A549 (cell line): Measurements from ENCODE around the gene VPS37B. TPM values are rescaled to one million over a fixed set of nuclear protein-coding genes. Genes with fewer than 3 reads are reported as not detected.

Experiments used
- ATAC-seq, 2 experiments: fragments of 200-7000 bp in 1 of 2; fragments of >200 bp in 1 of 2; cut with Nextera tagmentation in 1 of 2; cut with Tn5 transposase in 1 of 2; 3 replicates each; pipeline versions ENCODE4 v1.8.0 to v1.9.1; 2018 to 2020; ENCODE audit warnings: mild to moderate bottlenecking in 1 of 2, moderate library complexity in 1 of 2
- CTCF ChIA-PET: fragments of 300-600 bp; sonication (Branson Sonifier 250); formaldehyde crosslinking; extraction: SDS; loops from one replicate; lab custom pipeline; 2021; ENCODE audit warnings: antibody characterized with exemption, inconsistent platforms; lab: Yijun Ruan, JAX
- POLR2A ChIA-PET: fragments of 350-600 bp; formaldehyde crosslinking; extraction: SDS; loops from one replicate; lab custom pipeline; 2021; ENCODE audit warnings: antibody characterized with exemption, inconsistent platforms; lab: Yijun Ruan, JAX
- DNase-seq, 2 experiments: peaks; one replicate each; pipeline versions ENCODE4 v3.0.0 to v3.0.0-alpha.2; 2011 to 2016; ENCODE audit warnings: low read depth in 1 of 2, low spot score in 1 of 2
- FAIRE-seq: peaks from 2 replicates; lab custom pipeline; 2011; peaks lifted over from hg19 to GRCh38; lab: Jason Lieb, UNC
- H3K27ac ChIP-seq, 2 experiments: fragments of >200 bp; sonication (Bioruptor Twin); formaldehyde crosslinking; 3 replicates each; pipeline ENCODE4 v1.5.1; 2016 to 2017
- H3K4me1 ChIP-seq: fragments of >200 bp; sonication (Bioruptor Twin); formaldehyde crosslinking; 3 replicates; pipeline ENCODE4 v1.6.1; 2016
- H3K4me2 ChIP-seq: fragments of >200 bp; sonication (Bioruptor Twin); formaldehyde crosslinking; 3 replicates; pipeline ENCODE4 v1.6.1; 2016
- H3K4me3 ChIP-seq: fragments of >200 bp; sonication (Bioruptor Twin); formaldehyde crosslinking; 3 replicates; pipeline ENCODE4 v1.5.1; 2016
- H3K9me3 ChIP-seq: fragments of >200 bp; sonication (Bioruptor Twin); formaldehyde crosslinking; 3 replicates; pipeline ENCODE4 v1.6.1; 2016
- BCL3 ChIP-seq: fragments of >200 bp; sonication (Bioruptor Twin); formaldehyde crosslinking; IDR thresholded peaks from 3 replicates; pipeline ENCODE4 v1.6.1; 2016
- BHLHE40 ChIP-seq: IDR thresholded peaks from 2 replicates; pipeline ENCODE4 v1.6.1; 2012; ENCODE audit warnings: low read depth, low read length, inconsistent platforms
- CTCF ChIP-seq: fragments of >200 bp; sonication (Bioruptor Twin); formaldehyde crosslinking; IDR thresholded peaks from 3 replicates; pipeline ENCODE4 v1.5.1; 2016
- FOSB ChIP-seq: fragments of 250-450 bp; sonication (Bioruptor Pico); IDR thresholded peaks from 2 replicates; pipeline ENCODE4 v1.5.0; 2020; ENCODE audit warnings: mild to moderate bottlenecking, moderate library complexity
- MAX ChIP-seq: IDR thresholded peaks from 2 replicates; pipeline ENCODE4 v1.6.1; 2012
- MYC ChIP-seq: IDR thresholded peaks from 2 replicates; pipeline ENCODE4 v1.6.1; 2012; ENCODE audit warnings: mild to moderate bottlenecking, inconsistent platforms, low read length, improper control_type of control experiment, borderline replicate concordance
- PBX3 ChIP-seq: IDR thresholded peaks from 2 replicates; pipeline ENCODE4 v1.6.1; 2012
- RAD21 ChIP-seq, 2 experiments: fragments of >200 bp in 1 of 2; sonication (Bioruptor Twin) in 1 of 2; formaldehyde crosslinking in 1 of 2; IDR thresholded peaks in 1 of 2; conservative IDR thresholded peaks in 1 of 2; 2 replicates in 1 of 2; 3 replicates in 1 of 2; pipeline ENCODE4 v1.6.1; 2012 to 2018; ENCODE audit warnings: inconsistent platforms in 1 of 2
- RCOR1 ChIP-seq: fragments of 150-350 bp; IDR thresholded peaks from 2 replicates; pipeline ENCODE4 v1.6.1; 2014; ENCODE audit warnings: antibody characterized with exemption, low read length, low read depth
- REST ChIP-seq: fragments of 200-600 bp; sonication (generic); IDR thresholded peaks from 2 replicates; pipeline ENCODE4 v1.6.1; 2016; ENCODE audit warnings: antibody characterized with exemption, mild to moderate bottlenecking, moderate library complexity
- SMC3 ChIP-seq: fragments of >200 bp; sonication (Bioruptor Twin); formaldehyde crosslinking; IDR thresholded peaks from 3 replicates; pipeline ENCODE4 v1.6.1; 2018; ENCODE audit warnings: inconsistent platforms
- ZNF302 ChIP-seq: fragments of 250-450 bp; sonication (Bioruptor Pico); IDR thresholded peaks from 2 replicates; pipeline ENCODE4 v1.9.0; 2021; ENCODE audit warnings: inconsistent platforms, mild to moderate bottlenecking, moderate library complexity
- WGBS: methylation state at CpG from one replicate; pipeline ENCODE4 v1.1.6; 2017; ENCODE audit errors: missing lambda C conversion rate; 5-methylcytosine and 5-hydroxymethylcytosine counted together
- polyA plus RNA-seq, 4 experiments: library from polyadenylated mRNA; depleted of rRNA in 3 of 4; stranded (reverse); fragments of >200 nt; fragmentation: RNase III in 1 of 4; extraction: RNeasy Plus Mini Kit Qiagen cat#74134 plus additional on column Dnase treatment in 1 of 4; gene quantifications; 2 replicates in 3 of 4; 3 replicates in 1 of 4; pipeline ENCODE4 v1.2.3, GENCODE V29; 2011 to 2017

The VPS37B gene
- polyA plus RNA-seq, 2 of the 4 experiments (the other 2 are of a cell fraction): 17.0 to 18.6 TPM

- ATAC-seq: no peak
- no peak for TF ChIP-seq RCOR1
- no peak overlapping the region for H3K4me3 ChIP-seq
- ChIA-PET POLR2A (no interaction called here), CTCF (interaction anchor here (9.2 kb wide), 1 partner anchor 9 kb away, joined by 95 read pairs; no protein-coding TSS in a partner anchor)
- WGBS: 89% methylated on average over 22 of the region's 26 CpGs
- no peak for FAIRE-seq
- DNase-seq: no peak
- no peak overlapping the region for H3K4me2 ChIP-seq
- no peak overlapping the region for H3K27ac ChIP-seq
- no peaks in the 10 kb centered on the region for H3K9me3 ChIP-seq
- H3K4me1 ChIP-seq: no peaks in the 10 kb centered on the region
These were observed 46.4 kb downstream of the VPS37B start for GRCh38 chr12:122849352-122850047.

GRCh38 chr12:122848471-122849351 is 47.2 kb downstream of the VPS37B start:
- POLR2A ChIA-PET: no interaction called here
- CTCF ChIA-PET: interaction anchor here (0.9 to 9.2 kb wide), 4 partner anchors 10 to 104 kb away, joined by 3 to 95 read pairs (median 12); no protein-coding TSS in a partner anchor
- TF ChIP-seq MYC (no peak), BCL3 (no peak)
- Histone ChIP-seq H3K4me2 (no peak overlapping the region), H3K9me3 (no peaks in the 10 kb centered on the region), H3K27ac (no peak overlapping the region), H3K4me3 (no peak overlapping the region), H3K4me1 (no peaks in the 10 kb centered on the region)
- ATAC-seq (no peak), DNase-seq (no peak), FAIRE-seq (no peak)
- 85% methylated on average over 33 of the region's 36 CpGs for WGBS

GRCh38 chr12:122847921-122848421 is 48.0 kb downstream of the VPS37B start:
- DNase-seq: no peak
- ChIA-PET POLR2A (no interaction called here), CTCF (interaction anchor here (0.9 to 9.2 kb wide), 5 partner anchors 11 to 105 kb away, joined by 3 to 95 read pairs (median 3); no protein-coding TSS in a partner anchor)
- Histone ChIP-seq H3K4me3 (no peak overlapping the region), H3K27ac (no peak overlapping the region), H3K9me3 (no peaks in the 10 kb centered on the region), H3K4me2 (no peak overlapping the region), H3K4me1 (no peaks in the 10 kb centered on the region)
- no peak for TF ChIP-seq FOSB
- 82% methylated on average over 16 of the region's 16 CpGs for WGBS
- ATAC-seq: no peak
- no peak for FAIRE-seq

GRCh38 chr12:122847516-122847836 is 48.4 kb downstream of the VPS37B start:
- 92% methylated on average over 2 of the region's 5 CpGs for WGBS
- H3K4me2 ChIP-seq: no peak overlapping the region
- no peak for ATAC-seq
- no peaks in the 10 kb centered on the region for H3K4me1 ChIP-seq
- H3K27ac ChIP-seq: no peak overlapping the region
- CTCF ChIA-PET: interaction anchor here (0.9 to 9.2 kb wide), 5 partner anchors 11 to 105 kb away, joined by 3 to 95 read pairs (median 5); no protein-coding TSS in a partner anchor
- POLR2A ChIA-PET: no interaction called here
- TF ChIP-seq CTCF: no peak
- no peak for TF ChIP-seq RAD21 (conservative IDR thresholded peaks at IDR 0.05 in 1 of 2, IDR thresholded peaks at IDR 0.05 in 1 of 2)
- no peak for TF ChIP-seq SMC3
- no peak for TF ChIP-seq REST
- no peak for TF ChIP-seq BHLHE40
- TF ChIP-seq ZNF302 (CRISPR knock-in tag): no peak
- no peak for TF ChIP-seq MAX
- no peak for TF ChIP-seq PBX3
- FAIRE-seq: no peak
- no peaks in the 10 kb centered on the region for H3K9me3 ChIP-seq
- no peak overlapping the region for H3K4me3 ChIP-seq
- DNase-seq: no peak
